SU-DHL-6 (cell line): ENCODE measurements around the gene ARSA.
"Not testable (repeated sequence)": the region's sequence is repeated elsewhere in the genome, so short reads cannot be mapped to it uniquely, and the experiment has no call there.

Experiments
- H2AFZ ChIP-seq: fragments of 200-600 bp; sonication (generic); 2 replicates; pipeline ENCODE4 v1.6.1; 2014; ENCODE audit warnings: low read depth, mild to moderate bottlenecking, moderate library complexity, mixed read lengths, antibody characterized with exemption, low read length; ENCODE audit not compliant: severe bottlenecking
- H3F3A ChIP-seq: fragments of 200-600 bp; shearing (Covaris generic); 2 replicates; pipeline ENCODE4 v1.6.0; 2016; ENCODE audit warnings: antibody characterized with exemption, mild to moderate bottlenecking; ENCODE audit not compliant: insufficient read depth
- H3K27ac ChIP-seq: fragments of 200-600 bp; sonication (generic); 2 replicates; pipeline ENCODE4 v1.5.1; 2016; ENCODE audit warnings: low read depth, mild to moderate bottlenecking, low read length, moderate library complexity, mixed read lengths
- H3K27me3 ChIP-seq: fragments of 200-600 bp; sonication (generic), shearing (Covaris generic); 2 replicates; pipeline ENCODE4 v1.6.0; 2014; ENCODE audit warnings: mild to moderate bottlenecking, low read length
- H3K36me3 ChIP-seq: fragments of 200-600 bp; sonication (generic); 2 replicates; pipeline ENCODE4 v1.6.1; 2014; ENCODE audit warnings: mild to moderate bottlenecking, low read length, mixed read lengths
- H3K4me2 ChIP-seq: fragments of 300-600, 200-600 bp; shearing (Covaris generic), sonication (generic); 2 replicates; pipeline ENCODE4 v1.6.0; 2014; ENCODE audit warnings: low read length, low read depth, mild to moderate bottlenecking; ENCODE audit not compliant: poor library complexity, severe bottlenecking
- H3K4me3 ChIP-seq: fragments of 200-600 bp; sonication (generic); 2 replicates; pipeline ENCODE4 v1.5.1; 2014; ENCODE audit warnings: antibody characterized with exemption, low read length, mild to moderate bottlenecking, mixed read lengths; ENCODE audit not compliant: insufficient read depth, poor library complexity, severe bottlenecking
- H3K79me2 ChIP-seq: fragments of 200-600 bp; sonication (generic); 2 replicates; pipeline ENCODE4 v1.6.1; 2014; ENCODE audit warnings: mild to moderate bottlenecking, low read length, moderate library complexity; ENCODE audit not compliant: insufficient read depth
- H3K9ac ChIP-seq: fragments of 200-600 bp; sonication (generic); 2 replicates; pipeline ENCODE4 v1.7.0; 2014; ENCODE audit warnings: mild to moderate bottlenecking, low read length
- H3K9me2 ChIP-seq: fragments of 200-600 bp; sonication (generic); replicated peaks from 2 replicates; pipeline ENCODE4 v1.6.1; 2014; ENCODE audit warnings: low read length; ENCODE audit not compliant: insufficient read depth
- H3K9me3 ChIP-seq: fragments of 200-600 bp; sonication (generic); 2 replicates; pipeline ENCODE4 v1.6.1; 2014; ENCODE audit warnings: low read length, mixed read lengths; ENCODE audit not compliant: insufficient read depth
- H4K20me1 ChIP-seq: fragments of 200-600 bp; sonication (generic); 2 replicates; pipeline ENCODE4 v1.6.1; 2014; ENCODE audit warnings: low read depth, mild to moderate bottlenecking, antibody characterized with exemption, low read length, moderate library complexity, mixed read lengths
- EZH2phosphoT487 ChIP-seq: fragments of 200-600 bp; sonication (generic), shearing (Covaris generic); conservative IDR thresholded peaks from 2 replicates; pipeline ENCODE4 v1.6.1; 2018; ENCODE audit warnings: mild to moderate bottlenecking, antibody characterized with exemption, low read length, moderate library complexity, mixed read lengths
- TF ChIP-seq, protein P1 (sequence below): fragments of 200-600 bp; sonication (generic); IDR thresholded peaks from one replicate; pipeline ENCODE4 v1.5.1; 2017; ENCODE audit warnings: antibody characterized with exemption, mild to moderate bottlenecking, low read length, moderate library complexity; ENCODE audit not compliant: insufficient read depth, poor library complexity, severe bottlenecking

Gene ARSA

DNA sequence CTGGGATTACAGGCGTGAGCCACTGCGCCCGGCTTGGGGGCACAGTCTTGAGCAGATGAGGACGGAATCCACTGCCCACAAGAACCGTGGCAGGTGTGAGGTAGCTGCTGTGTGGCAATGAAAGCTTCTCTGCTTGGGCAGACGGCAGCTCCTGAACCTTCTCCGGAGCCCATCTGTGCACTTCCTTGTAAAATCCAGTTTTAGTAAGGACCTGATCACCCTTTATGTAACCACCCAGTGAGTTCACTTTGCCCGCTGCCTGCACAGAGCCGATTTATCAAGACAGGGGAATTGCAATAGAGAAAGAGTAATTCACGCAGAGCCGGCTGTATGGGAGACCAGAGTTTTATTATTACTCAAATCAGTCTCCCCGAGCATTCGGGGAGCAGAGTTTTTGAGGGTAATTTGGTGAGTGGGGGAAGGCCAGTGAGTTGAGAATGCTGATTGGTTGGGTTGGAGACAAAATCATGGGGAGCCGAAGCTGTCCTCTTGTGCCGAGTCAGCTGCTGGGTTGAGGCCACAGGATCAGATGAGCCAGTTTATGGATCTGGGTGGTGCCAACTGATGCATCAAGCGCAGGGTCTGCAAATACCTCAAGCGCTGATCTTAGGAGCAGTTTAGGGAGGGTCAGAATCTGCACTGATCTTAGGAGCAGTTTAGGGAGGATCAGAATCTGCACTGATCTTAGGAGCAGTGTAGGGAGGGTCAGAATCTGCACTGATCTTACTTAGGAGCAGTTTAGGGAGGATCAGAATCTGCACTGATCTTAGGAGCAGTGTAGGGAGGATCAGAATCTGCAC, 15.3 kb upstream of the ARSA start:
- not testable (repeated sequence) for H3K4me3 ChIP-seq, H2AFZ ChIP-seq, H3F3A ChIP-seq, H3K27ac ChIP-seq, H3K79me2 ChIP-seq, H3K4me2 ChIP-seq, H3K9me2 ChIP-seq, H3K36me3 ChIP-seq, H3K27me3 ChIP-seq, H3K9ac ChIP-seq, H4K20me1 ChIP-seq, H3K9me3 ChIP-seq

- no peak overlapping the region for H3K9ac ChIP-seq
- H3K9me3 ChIP-seq: no peaks in the 10 kb centered on the region
- no peaks in the 10 kb centered on the region for H3K27me3 ChIP-seq
- H3K27ac ChIP-seq: no peak overlapping the region
- no peak overlapping the region for H2AFZ ChIP-seq
- no peak overlapping the region for H3K4me2 ChIP-seq
- H4K20me1 ChIP-seq: no peaks in the 10 kb centered on the region
- no peaks in the 10 kb centered on the region for H3K9me2 ChIP-seq
- TF ChIP-seq, protein P1, sequence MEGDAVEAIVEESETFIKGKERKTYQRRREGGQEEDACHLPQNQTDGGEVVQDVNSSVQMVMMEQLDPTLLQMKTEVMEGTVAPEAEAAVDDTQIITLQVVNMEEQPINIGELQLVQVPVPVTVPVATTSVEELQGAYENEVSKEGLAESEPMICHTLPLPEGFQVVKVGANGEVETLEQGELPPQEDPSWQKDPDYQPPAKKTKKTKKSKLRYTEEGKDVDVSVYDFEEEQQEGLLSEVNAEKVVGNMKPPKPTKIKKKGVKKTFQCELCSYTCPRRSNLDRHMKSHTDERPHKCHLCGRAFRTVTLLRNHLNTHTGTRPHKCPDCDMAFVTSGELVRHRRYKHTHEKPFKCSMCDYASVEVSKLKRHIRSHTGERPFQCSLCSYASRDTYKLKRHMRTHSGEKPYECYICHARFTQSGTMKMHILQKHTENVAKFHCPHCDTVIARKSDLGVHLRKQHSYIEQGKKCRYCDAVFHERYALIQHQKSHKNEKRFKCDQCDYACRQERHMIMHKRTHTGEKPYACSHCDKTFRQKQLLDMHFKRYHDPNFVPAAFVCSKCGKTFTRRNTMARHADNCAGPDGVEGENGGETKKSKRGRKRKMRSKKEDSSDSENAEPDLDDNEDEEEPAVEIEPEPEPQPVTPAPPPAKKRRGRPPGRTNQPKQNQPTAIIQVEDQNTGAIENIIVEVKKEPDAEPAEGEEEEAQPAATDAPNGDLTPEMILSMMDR: no peak
- H3F3A ChIP-seq: no peaks in the 10 kb centered on the region
- no peaks in the 10 kb centered on the region for H3K79me2 ChIP-seq
- no peak overlapping the region for H3K4me3 ChIP-seq
- no peaks in the 10 kb centered on the region for H3K36me3 ChIP-seq
Observed at GRCh38 chr22:50641696-50642607, 14.0 kb upstream of the ARSA start.

DNA sequence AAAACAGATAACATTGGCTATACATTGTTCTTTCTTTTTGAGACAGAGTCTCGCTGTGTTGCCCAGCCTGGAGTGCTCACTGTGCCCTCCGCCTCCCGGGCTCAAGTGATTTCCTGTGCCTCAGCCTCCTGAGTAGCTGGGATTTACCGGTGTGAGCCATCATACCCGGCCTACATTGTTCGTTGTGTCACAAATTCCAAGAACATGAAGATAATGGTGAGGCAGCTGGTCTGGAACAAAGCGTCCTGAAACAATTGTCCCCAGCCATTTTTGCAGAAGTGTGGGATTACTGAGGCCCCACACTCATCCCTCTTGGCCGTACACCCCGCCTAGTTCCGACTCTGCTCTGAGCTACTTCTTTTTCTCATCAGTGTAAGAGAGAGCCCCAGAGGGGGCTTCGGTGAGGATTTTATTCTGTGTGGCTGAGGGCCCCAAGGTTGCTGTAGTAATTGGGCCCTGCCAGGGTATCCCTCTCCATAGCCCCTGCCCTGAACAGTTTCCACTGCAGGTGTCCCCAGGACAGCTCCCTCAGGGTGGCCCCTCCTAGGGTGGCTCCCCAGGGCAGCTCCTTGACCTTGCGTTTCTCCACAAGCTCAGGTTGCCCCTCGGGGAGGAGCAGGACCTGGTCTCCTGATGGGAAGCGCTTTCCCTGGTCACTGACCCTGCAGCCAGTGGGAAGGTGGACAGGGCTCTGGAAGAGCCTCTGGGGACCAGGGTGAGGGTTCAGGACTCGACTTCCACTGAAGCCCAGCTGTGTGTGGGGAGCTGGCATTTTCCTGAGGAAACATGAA, 13.1 kb upstream of the ARSA start:
- no peak overlapping the region for H3K9ac ChIP-seq
- TF ChIP-seq EZH2phosphoT487: no peak
- TF ChIP-seq, protein P1: no peak
- no peaks in the 10 kb centered on the region for H3K9me3 ChIP-seq
- no peak overlapping the region for H3K4me2 ChIP-seq
- no peaks in the 10 kb centered on the region for H3K36me3 ChIP-seq
- no peak overlapping the region for H2AFZ ChIP-seq
- no peaks in the 10 kb centered on the region for H4K20me1 ChIP-seq
- no peak overlapping the region for H3K27ac ChIP-seq
- no peaks in the 10 kb centered on the region for H3K79me2 ChIP-seq
- no peaks in the 10 kb centered on the region for H3K27me3 ChIP-seq
- H3F3A ChIP-seq: no peaks in the 10 kb centered on the region
- H3K4me3 ChIP-seq: no peak overlapping the region
- H3K9me2 ChIP-seq: no peaks in the 10 kb centered on the region

GRCh38 chr22:50640296-50640695, 12.3 kb upstream of the ARSA start:
- not testable (repeated sequence) for H3K4me2 ChIP-seq, H3K27ac ChIP-seq, H3K9me2 ChIP-seq, H3K36me3 ChIP-seq, H3K9me3 ChIP-seq, H2AFZ ChIP-seq, H4K20me1 ChIP-seq, H3K4me3 ChIP-seq, H3K79me2 ChIP-seq, H3K9ac ChIP-seq, H3K27me3 ChIP-seq, H3F3A ChIP-seq
